ENCODE measurements around the gene TMEM238L. TPM values are rescaled to one million over a fixed set of nuclear protein-coding genes. Genes with fewer than 3 reads are reported as not detected.
"Not testable (repeated sequence)": the region's sequence is repeated elsewhere in the genome, so short reads cannot be mapped to it uniquely, and the experiment has no call there.

The TMEM238L gene
- not detected in 3 replicates for total RNA-seq
- long read RNA-seq = 0 reads

- Mint-ChIP-seq H3K9me3 (ENCODE audit: low read depth) (no peaks in the 10 kb centered on the region), H3K36me3 (ENCODE audit: low read depth) (no peaks in the 10 kb centered on the region)
Observed at GRCh38 chr17:10803830-10804475, at the start of gene TMEM238L. TSS of gene TMEM238L (minus strand) at chr17:10804099. CDS start at chr17:10803963, 136 bp downstream.

DNA sequence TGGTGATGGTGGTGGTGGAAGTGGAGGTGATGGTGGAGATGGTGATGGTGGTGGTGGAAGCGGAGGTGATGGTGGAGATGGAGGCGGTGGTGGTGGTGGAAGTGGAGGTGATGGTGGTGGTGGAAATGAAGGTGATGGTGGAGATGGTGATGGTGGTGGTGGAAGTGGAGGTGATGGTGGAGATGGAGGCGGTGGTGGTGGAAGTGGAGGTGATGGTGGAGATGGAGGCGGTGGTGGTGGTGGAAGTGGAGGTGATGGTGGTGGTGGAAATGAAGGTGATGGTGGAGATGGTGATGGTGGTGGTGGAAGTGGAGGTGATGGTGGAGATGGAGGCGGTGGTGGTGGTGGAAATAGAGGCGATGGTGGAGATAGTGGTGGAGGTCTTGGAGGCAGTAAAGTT, 42.7 kb upstream of the TMEM238L start:
- H3K36me3 Mint-ChIP-seq (ENCODE audit: low read depth); DNase-seq (ENCODE audit: low spot score); H3K4me1 Mint-ChIP-seq (ENCODE audit: low read depth); H3K4me3 Mint-ChIP-seq (ENCODE audit: unreplicated experiment); H3K27ac Mint-ChIP-seq (ENCODE audit: unreplicated experiment): not testable (repeated sequence)
- H3K9me3 Mint-ChIP-seq (ENCODE audit: low read depth) = peaks cover 11% of the 10 kb centered on the region
- peaks cover 31% of the 10 kb centered on the region for H3K27me3 Mint-ChIP-seq (ENCODE audit: low read depth)

More at GRCh38 chr17:10803830-10804475, at the start of gene TMEM238L:
- H3K4me1 Mint-ChIP-seq (ENCODE audit: low read depth) = no peaks in the 10 kb centered on the region
- H3K27ac Mint-ChIP-seq (ENCODE audit: unreplicated experiment) = no peak within 1 kb of the TSS
- H3K27me3 Mint-ChIP-seq (ENCODE audit: low read depth) = no peaks in the 10 kb centered on the region
- no peak within 1 kb of the TSS for H3K4me3 Mint-ChIP-seq (ENCODE audit: unreplicated experiment)
- no peak for DNase-seq (ENCODE audit: low spot score)
- TF ChIP-seq, protein P1, sequence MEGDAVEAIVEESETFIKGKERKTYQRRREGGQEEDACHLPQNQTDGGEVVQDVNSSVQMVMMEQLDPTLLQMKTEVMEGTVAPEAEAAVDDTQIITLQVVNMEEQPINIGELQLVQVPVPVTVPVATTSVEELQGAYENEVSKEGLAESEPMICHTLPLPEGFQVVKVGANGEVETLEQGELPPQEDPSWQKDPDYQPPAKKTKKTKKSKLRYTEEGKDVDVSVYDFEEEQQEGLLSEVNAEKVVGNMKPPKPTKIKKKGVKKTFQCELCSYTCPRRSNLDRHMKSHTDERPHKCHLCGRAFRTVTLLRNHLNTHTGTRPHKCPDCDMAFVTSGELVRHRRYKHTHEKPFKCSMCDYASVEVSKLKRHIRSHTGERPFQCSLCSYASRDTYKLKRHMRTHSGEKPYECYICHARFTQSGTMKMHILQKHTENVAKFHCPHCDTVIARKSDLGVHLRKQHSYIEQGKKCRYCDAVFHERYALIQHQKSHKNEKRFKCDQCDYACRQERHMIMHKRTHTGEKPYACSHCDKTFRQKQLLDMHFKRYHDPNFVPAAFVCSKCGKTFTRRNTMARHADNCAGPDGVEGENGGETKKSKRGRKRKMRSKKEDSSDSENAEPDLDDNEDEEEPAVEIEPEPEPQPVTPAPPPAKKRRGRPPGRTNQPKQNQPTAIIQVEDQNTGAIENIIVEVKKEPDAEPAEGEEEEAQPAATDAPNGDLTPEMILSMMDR (IDR thresholded peaks at IDR 0.05) = no peak

DNA sequence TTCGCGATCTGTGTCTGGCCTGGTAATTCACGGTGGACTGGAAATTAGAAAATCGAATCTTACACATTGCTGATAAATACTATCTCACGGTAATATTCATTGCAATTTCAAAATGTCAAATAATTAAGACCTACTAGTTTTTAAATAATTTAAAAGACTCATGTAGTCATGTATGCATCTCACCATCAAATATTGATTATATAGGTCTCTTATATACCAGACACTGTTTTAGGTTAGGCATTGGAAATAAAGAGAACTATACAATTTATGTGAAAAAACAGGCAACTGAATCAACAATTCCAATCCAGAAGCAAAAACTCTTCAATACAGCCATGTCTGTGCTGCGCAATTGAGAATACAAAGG, 41.5 kb upstream of the TMEM238L start:
- peaks cover 5% of the 10 kb centered on the region for H3K9me3 Mint-ChIP-seq (ENCODE audit: low read depth)
- H3K27ac Mint-ChIP-seq (ENCODE audit: unreplicated experiment) = no peak overlapping the region
- peaks cover 7% of the 10 kb centered on the region for H3K4me1 Mint-ChIP-seq (ENCODE audit: low read depth)
- peak overlapping the region; percentile 97 for H3K4me3 Mint-ChIP-seq (ENCODE audit: unreplicated experiment)
- peaks cover 31% of the 10 kb centered on the region for H3K27me3 Mint-ChIP-seq (ENCODE audit: low read depth)
- peaks cover 2% of the 10 kb centered on the region for H3K36me3 Mint-ChIP-seq (ENCODE audit: low read depth)
- DNase-seq (ENCODE audit: low spot score) = no peak
- TF ChIP-seq, protein P1 (IDR thresholded peaks at IDR 0.05) = peak; percentile 66

- TF ChIP-seq, protein P1 (IDR thresholded peaks at IDR 0.05) = peak; percentile 99
- Mint-ChIP-seq H3K36me3 (ENCODE audit: low read depth) (peaks cover 2% of the 10 kb centered on the region), H3K9me3 (ENCODE audit: low read depth) (peaks cover 5% of the 10 kb centered on the region), H3K4me1 (ENCODE audit: low read depth) (peaks cover 7% of the 10 kb centered on the region), H3K27me3 (ENCODE audit: low read depth) (peaks cover 31% of the 10 kb centered on the region), H3K4me3 (ENCODE audit: unreplicated experiment) (peak overlapping the region; percentile 97), H3K27ac (ENCODE audit: unreplicated experiment) (peak overlapping the region; percentile 29)
- no peak for DNase-seq (ENCODE audit: low spot score)
Observed at GRCh38 chr17:10844621-10845387, 40.9 kb upstream of the TMEM238L start.

DNA sequence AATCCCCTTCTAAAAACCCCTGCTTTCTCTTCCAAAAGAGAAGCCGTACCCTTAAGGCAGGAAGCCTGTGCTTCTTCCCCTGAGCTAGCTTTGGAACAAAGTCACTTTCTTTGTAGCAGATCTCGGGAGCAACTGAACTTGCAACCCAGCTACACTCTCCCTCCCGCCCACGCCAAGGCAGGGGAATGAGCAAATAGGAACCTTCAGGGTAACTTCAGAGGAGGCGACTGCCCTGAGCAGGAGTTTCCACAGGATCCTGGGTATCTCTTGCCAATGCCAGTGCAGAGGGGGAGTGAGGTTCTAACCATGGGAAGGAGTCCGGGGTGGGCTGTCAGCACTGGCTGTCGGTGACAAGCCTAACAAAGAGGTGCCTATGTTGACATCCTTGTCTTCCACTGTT, 39.9 kb upstream of the TMEM238L start:
- DNase-seq (ENCODE audit: low spot score) = no peak
- Mint-ChIP-seq H3K9me3 (ENCODE audit: low read depth) (peaks cover 5% of the 10 kb centered on the region), H3K4me3 (ENCODE audit: unreplicated experiment) (peak overlapping the region; percentile 31), H3K4me1 (ENCODE audit: low read depth) (peaks cover 7% of the 10 kb centered on the region), H3K36me3 (ENCODE audit: low read depth) (peaks cover 2% of the 10 kb centered on the region), H3K27ac (ENCODE audit: unreplicated experiment) (no peak overlapping the region), H3K27me3 (ENCODE audit: low read depth) (peaks cover 31% of the 10 kb centered on the region)
- TF ChIP-seq, protein P1 (IDR thresholded peaks at IDR 0.05) = no peak
